Vagina (tissue), 2 donors: ENCODE results near the gene TAF1B.

Source experiments
- POLR2A ChIP-seq, 2 donors: fragments of 450-650 bp; IDR thresholded peaks; one replicate each; pipeline ENCODE4 v1.6.1; 2017; ENCODE audit warnings: antibody characterized with exemption in 2 of 2, mild to moderate bottlenecking in 2 of 2, moderate library complexity in 2 of 2
- TF ChIP-seq, protein P1 (sequence below), 3 experiments: fragments of 450-650 bp in 2 of 3; fragments of 200-600 bp in 1 of 3; sonication (generic) in 1 of 3; IDR thresholded peaks; one replicate each; pipeline ENCODE4 v1.5.1; 2017 to 2019; ENCODE audit warnings: antibody characterized with exemption in 3 of 3, mild to moderate bottlenecking in 2 of 3, moderate library complexity in 2 of 3

DNA sequence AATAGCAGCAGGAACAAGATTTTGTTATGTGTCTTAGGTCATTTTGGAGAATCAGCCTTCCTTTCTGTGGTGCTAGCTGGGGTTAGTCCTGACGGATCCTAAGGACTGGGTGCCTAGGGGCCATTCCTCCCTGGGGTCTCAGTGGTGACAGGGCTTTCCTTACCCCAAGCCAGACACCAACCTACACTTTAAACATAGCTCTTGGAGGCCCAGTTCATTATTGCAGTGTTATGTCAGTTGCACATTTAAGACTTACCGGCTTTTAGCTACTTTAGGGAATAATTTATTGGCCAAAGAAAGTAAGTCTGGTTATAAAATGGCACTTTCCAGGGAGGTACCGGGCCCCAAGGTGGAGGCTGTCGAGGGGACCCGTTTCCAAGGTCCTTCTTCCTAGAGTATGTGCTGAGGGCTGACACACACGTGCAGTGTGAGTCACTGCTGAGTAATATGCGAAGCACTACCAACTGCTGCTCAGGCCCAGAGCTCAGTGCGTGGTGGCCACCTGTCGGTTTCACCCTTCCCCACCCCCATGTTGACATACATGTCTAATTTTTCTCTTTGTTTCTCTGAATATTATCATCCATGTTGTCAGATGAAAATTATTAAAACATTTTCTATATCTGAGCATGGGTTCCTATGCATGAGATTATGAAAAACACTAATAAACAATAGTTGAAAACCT is 71.3 kb downstream of the TAF1B start:
- TF ChIP-seq, protein P1, sequence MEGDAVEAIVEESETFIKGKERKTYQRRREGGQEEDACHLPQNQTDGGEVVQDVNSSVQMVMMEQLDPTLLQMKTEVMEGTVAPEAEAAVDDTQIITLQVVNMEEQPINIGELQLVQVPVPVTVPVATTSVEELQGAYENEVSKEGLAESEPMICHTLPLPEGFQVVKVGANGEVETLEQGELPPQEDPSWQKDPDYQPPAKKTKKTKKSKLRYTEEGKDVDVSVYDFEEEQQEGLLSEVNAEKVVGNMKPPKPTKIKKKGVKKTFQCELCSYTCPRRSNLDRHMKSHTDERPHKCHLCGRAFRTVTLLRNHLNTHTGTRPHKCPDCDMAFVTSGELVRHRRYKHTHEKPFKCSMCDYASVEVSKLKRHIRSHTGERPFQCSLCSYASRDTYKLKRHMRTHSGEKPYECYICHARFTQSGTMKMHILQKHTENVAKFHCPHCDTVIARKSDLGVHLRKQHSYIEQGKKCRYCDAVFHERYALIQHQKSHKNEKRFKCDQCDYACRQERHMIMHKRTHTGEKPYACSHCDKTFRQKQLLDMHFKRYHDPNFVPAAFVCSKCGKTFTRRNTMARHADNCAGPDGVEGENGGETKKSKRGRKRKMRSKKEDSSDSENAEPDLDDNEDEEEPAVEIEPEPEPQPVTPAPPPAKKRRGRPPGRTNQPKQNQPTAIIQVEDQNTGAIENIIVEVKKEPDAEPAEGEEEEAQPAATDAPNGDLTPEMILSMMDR (IDR thresholded peaks at IDR 0.05): no peak
- TF ChIP-seq POLR2A (IDR thresholded peaks at IDR 0.05): no peak
